Tibial artery (tissue), 4 donors: ENCODE data around the gene DARS1.

Experiments
- DNase-seq, 2 donors: peaks; one replicate each; pipeline ENCODE4 v3.0.0-alpha.2; 2019
- H3K27ac ChIP-seq, 2 donors: fragments of 200-600 bp; sonication (generic) in 1 of 2; 1 replicate in 1 of 2; 2 replicates in 1 of 2; pipeline ENCODE4 v1.5.1; 2018 to 2019; ENCODE audit warnings: mild to moderate bottlenecking in 1 of 2
- H3K27me3 ChIP-seq, 2 donors: fragments of 200-600 bp; sonication (generic) in 1 of 2; one replicate each; pipeline versions ENCODE4 v1.5.1 to v1.6.0; 2016 to 2019
- H3K36me3 ChIP-seq, 3 donors: fragments of 200-600 bp; sonication (generic) in 2 of 3; one replicate each; pipeline ENCODE4 v1.5.1; 2016 to 2019; ENCODE audit warnings: mild to moderate bottlenecking in 2 of 3
- H3K4me1 ChIP-seq, 4 donors: fragments of 200-600 bp; sonication (generic) in 2 of 4; 1 replicate in 3 of 4; 2 replicates in 1 of 4; pipeline ENCODE4 v1.5.1; 2016 to 2019
- H3K4me3 ChIP-seq, 2 donors: fragments of 200-600 bp; sonication (generic) in 1 of 2; 1 replicate in 1 of 2; 2 replicates in 1 of 2; pipeline ENCODE4 v1.5.1; 2018 to 2019; ENCODE audit warnings: mild to moderate bottlenecking in 2 of 2
- H3K9me3 ChIP-seq, 3 donors: fragments of 200-600 bp; sonication (generic) in 1 of 3; one replicate each; pipeline ENCODE4 v1.5.1; 2016 to 2019
- CTCF ChIP-seq, 2 experiments: fragments of 200-600 bp in 1 of 2; fragments of 450-650 bp in 1 of 2; IDR thresholded peaks; one replicate each; pipeline ENCODE4 v1.5.1; 2017 to 2019; ENCODE audit warnings: antibody characterized with exemption in 2 of 2, mild to moderate bottlenecking in 1 of 2, moderate library complexity in 1 of 2
- intact Hi-C: fragments of 100-400 bp; cut with DNase I; formaldehyde crosslinking; loops from one replicate; pipeline ENCODE4 v1.15.0; 2023; ENCODE audit warnings: low total_unique reads

The DARS1 gene

GRCh38 chr2:135870571-135870970, 114.9 kb downstream of the DARS1 start:
- peaks cover 28 to 59% (median 47%) of the 10 kb centered on the region in 3 donors for H3K36me3 ChIP-seq
- no peaks in the 10 kb centered on the region for H3K9me3 ChIP-seq
- no peak overlapping the region for H3K27ac ChIP-seq
- H3K27me3 ChIP-seq: no peaks in the 10 kb centered on the region
- TF ChIP-seq CTCF (IDR thresholded peaks at IDR 0.05): no peak
- H3K4me3 ChIP-seq: no peak overlapping the region
- intact Hi-C loops: no loop called here
- H3K4me1 ChIP-seq: peaks cover 0 to 14% (median 10%) of the 10 kb centered on the region in 4 donors
- no peak for DNase-seq

DNA sequence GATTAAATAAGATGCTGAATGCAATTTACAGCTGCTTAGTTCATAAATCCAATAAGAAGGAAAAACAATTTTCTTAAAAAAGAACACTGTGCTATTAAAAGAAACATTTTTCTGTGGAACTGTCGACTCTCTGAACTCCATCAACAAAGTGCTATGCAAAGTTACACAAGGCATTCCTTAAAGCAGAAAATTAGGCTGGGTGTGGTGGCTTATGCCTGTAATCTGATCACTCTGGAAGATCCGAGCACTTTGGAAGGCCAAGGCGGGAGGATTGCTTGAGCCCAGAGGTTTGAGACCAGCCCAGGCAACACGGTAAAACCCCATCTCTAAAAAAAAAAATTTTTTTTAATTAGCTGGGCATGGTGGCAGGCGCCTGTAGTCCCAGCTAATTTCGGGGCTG, 122.2 kb downstream of the DARS1 start:
- Histone ChIP-seq H3K27me3 (no peaks in the 10 kb centered on the region), H3K27ac (peak overlapping the region in 1 of 2 donors; percentile 23), H3K4me3 (no peak overlapping the region), H3K36me3 (peaks cover 47 to 91% (median 53%) of the 10 kb centered on the region in 3 donors), H3K4me1 (peaks cover 0 to 4% (median 0%) of the 10 kb centered on the region in 4 donors), H3K9me3 (no peaks in the 10 kb centered on the region)
- intact Hi-C loops: no loop called here
- DNase-seq: no peak
- TF ChIP-seq CTCF (IDR thresholded peaks at IDR 0.05): no peak

DNA sequence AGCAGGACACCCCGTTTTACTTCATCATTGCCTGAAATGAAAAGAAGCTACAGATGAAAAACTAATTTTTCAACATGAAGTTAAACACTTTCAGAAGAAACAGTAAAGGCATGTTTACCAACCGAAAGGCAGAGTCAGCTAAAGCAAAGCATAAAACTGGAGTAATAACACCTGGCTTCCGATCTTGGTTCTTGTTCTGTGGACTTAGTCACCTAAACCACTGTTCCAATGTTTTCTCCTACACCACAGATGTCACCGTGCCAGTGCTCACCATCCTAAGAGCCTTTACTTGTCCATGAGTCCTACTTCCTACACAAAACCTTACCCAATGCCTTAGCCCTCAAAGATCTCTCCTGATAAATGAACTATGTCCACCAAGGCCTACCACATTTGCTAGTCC, 122.7 kb downstream of the DARS1 start:
- H3K9me3 ChIP-seq: no peaks in the 10 kb centered on the region
- peaks cover 48 to 91% (median 53%) of the 10 kb centered on the region in 3 donors for H3K36me3 ChIP-seq
- no peak overlapping the region for H3K27ac ChIP-seq
- peaks cover 0 to 4% (median 0%) of the 10 kb centered on the region in 4 donors for H3K4me1 ChIP-seq
- no peak for DNase-seq
- TF ChIP-seq CTCF (IDR thresholded peaks at IDR 0.05): no peak
- no peak overlapping the region for H3K4me3 ChIP-seq
- H3K27me3 ChIP-seq: no peaks in the 10 kb centered on the region
- intact Hi-C loops: no loop called here
